GM12872 (cell line): Measurements from ENCODE around the gene OXCT1.

Experiments used
- TF ChIP-seq, protein P1 (sequence below): IDR thresholded peaks from 3 replicates; pipeline ENCODE4 v1.5.1; 2011; ENCODE audit warnings: low read depth, mild to moderate bottlenecking, low read length, moderate library complexity; ENCODE audit not compliant: insufficient read depth

Gene OXCT1

GRCh38 chr5:41869724-41870626 lies at the start of gene OXCT1:
OXCT1 (minus strand) TSS chr5:41870425; CDS start chr5:41870358, 67 bp downstream.
- TF ChIP-seq, protein P1, sequence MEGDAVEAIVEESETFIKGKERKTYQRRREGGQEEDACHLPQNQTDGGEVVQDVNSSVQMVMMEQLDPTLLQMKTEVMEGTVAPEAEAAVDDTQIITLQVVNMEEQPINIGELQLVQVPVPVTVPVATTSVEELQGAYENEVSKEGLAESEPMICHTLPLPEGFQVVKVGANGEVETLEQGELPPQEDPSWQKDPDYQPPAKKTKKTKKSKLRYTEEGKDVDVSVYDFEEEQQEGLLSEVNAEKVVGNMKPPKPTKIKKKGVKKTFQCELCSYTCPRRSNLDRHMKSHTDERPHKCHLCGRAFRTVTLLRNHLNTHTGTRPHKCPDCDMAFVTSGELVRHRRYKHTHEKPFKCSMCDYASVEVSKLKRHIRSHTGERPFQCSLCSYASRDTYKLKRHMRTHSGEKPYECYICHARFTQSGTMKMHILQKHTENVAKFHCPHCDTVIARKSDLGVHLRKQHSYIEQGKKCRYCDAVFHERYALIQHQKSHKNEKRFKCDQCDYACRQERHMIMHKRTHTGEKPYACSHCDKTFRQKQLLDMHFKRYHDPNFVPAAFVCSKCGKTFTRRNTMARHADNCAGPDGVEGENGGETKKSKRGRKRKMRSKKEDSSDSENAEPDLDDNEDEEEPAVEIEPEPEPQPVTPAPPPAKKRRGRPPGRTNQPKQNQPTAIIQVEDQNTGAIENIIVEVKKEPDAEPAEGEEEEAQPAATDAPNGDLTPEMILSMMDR = no peak

DNA sequence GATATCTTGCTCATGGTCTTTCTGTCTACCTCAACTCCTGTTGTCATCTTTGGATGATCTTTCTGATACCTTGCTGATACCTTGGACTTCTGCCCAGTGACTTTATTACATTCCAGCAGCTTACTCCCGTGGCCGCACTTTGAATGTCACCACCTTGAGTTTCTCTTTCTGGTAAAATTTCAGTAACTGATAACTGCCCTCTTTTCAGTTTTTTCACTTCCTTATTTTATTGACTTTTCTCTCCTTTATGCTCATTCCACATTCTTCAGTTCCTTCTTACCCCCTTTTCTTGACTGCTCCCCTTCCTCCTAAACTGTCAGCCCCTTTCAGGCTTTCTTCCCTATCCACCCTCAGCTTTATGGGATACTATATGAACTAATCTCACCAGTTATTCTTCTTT lies 47.9 kb upstream of the OXCT1 start:
- TF ChIP-seq, protein P1 = no peak

DNA sequence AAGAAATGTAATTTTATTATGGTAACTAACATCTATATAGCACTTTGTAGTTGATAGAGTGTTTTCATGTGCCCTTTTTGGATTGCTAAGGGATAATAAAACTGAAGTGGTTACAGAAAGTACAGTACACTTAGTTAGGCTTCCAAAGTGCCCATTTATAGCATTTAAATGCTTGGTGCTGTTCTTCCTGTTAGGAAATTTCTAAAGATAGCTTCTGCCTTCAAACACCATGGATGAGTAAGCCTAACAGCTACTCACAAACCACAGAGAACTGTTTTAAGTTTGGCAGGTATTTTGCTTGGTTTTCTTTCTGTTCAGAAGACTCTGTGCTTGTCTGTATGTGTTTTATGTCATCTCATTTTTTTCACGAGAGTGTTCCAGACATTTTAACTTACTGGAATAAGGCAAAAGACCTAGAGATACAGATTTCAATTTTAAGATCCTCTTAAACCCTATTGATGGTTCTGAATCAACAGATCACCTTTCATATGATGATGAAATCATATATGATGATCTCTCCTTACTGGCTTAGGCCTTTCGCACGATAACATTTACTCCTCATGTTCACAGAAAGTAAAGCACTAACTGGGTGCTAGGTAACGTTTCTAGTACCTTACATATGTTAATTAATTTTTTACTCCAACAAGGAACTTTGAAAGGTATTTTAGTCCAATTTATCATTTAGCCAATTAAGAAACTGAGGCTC lies 38.3 kb upstream of the OXCT1 start:
- TF ChIP-seq, protein P1 = no peak

- TF ChIP-seq, protein P1 = no peak
These were observed 35.9 kb upstream of the OXCT1 start for GRCh38 chr5:41906151-41906550.

- TF ChIP-seq, protein P1 = no peak
These were observed 33.9 kb upstream of the OXCT1 start, which contains the start of gene RIMOC1 for GRCh38 chr5:41903892-41904799. RIMOC1 (plus strand) TSS chr5:41904344; CDS start chr5:41904368, 24 bp downstream.

DNA sequence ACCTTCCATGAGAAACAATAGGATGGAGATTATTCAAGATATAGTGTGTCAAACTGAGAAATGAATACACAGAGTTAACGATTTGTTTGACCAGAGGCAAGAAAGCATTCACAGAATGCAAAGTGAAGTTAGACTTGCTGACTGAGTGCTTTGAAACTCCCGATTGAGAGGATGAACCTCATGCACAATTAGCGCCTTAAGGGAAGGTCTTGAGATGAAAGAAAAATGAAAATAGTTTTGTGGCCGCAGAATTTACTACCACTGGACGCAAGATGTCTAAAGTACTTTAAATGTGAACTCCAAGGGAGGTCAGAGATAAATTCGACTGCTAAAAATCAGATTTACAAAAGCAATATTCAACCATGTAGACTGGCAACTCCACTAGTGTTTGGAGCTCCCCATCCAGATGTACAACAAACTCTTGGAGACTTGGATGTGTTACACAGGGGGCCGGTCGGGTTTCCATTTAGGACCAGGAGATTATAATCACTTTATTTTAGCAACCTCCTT lies 33.2 kb upstream of the OXCT1 start:
- TF ChIP-seq, protein P1 = no peak
